DND-41 (cell line): ENCODE results near the gene SSTR3.

Source experiments
- CTCF ChIP-seq: IDR thresholded peaks from 2 replicates; pipeline ENCODE4 v1.5.1; 2012; ENCODE audit warnings: borderline replicate concordance, low read length, moderate library complexity, mild to moderate bottlenecking; ENCODE audit not compliant: poor library complexity, severe bottlenecking; ENCODE audit errors: extremely low read depth
- EZH2 ChIP-seq: IDR thresholded peaks from 3 replicates; pipeline ENCODE4 v1.6.1; 2012; ENCODE audit warnings: borderline replicate concordance, low read depth, mild to moderate bottlenecking, moderate library complexity, low read length, inconsistent platforms; ENCODE audit not compliant: severe bottlenecking

- TF ChIP-seq CTCF: no peak
- TF ChIP-seq EZH2: no peak
These were observed 46.2 kb downstream of the SSTR3 start for GRCh38 chr22:37165940-37166674.
